Smooth muscle cell (in vitro differentiated cells): ENCODE data around the gene SPON1. TPM values are rescaled to one million over a fixed set of nuclear protein-coding genes. Genes with fewer than 3 reads are reported as not detected.
"Not testable (repeated sequence)": the region's sequence is repeated elsewhere in the genome, so short reads cannot be mapped to it uniquely, and the experiment has no call there.

ENCODE experiments used
- DNase-seq: peaks from one replicate; lab custom pipeline; 2025; ENCODE audit not compliant: unreplicated experiment; lab: John Stamatoyannopoulos, UW
- H2AFZ ChIP-seq: fragments of 200-600 bp; sonication (generic); 2 replicates; pipeline ENCODE4 v1.6.0; 2016; ENCODE audit warnings: antibody characterized with exemption, low read depth, mild to moderate bottlenecking
- H3F3A ChIP-seq: fragments of 200-600 bp; sonication (generic); 2 replicates; pipeline ENCODE4 v1.6.0; 2017; ENCODE audit warnings: antibody characterized with exemption, low read depth
- H3K27ac ChIP-seq: fragments of 200-600 bp; sonication (generic); 2 replicates; pipeline ENCODE4 v1.5.1; 2016; ENCODE audit warnings: low read depth, mild to moderate bottlenecking
- H3K27me3 ChIP-seq: fragments of 200-600 bp; sonication (generic); 2 replicates; pipeline ENCODE4 v1.6.1; 2016; ENCODE audit warnings: low read depth, mild to moderate bottlenecking
- H3K36me3 ChIP-seq: fragments of 200-600 bp; sonication (generic); 2 replicates; pipeline ENCODE4 v1.5.1; 2016; ENCODE audit warnings: low read depth
- H3K4me1 ChIP-seq: fragments of 200-600 bp; sonication (generic); 2 replicates; pipeline ENCODE4 v1.5.1; 2016; ENCODE audit warnings: low read depth
- H3K4me2 ChIP-seq: fragments of 200-600 bp; sonication (generic); 2 replicates; pipeline ENCODE4 v1.6.0; 2016; ENCODE audit warnings: mild to moderate bottlenecking
- H3K4me3 ChIP-seq: fragments of 200-600 bp; sonication (generic); 2 replicates; pipeline ENCODE4 v1.5.1; 2016; ENCODE audit warnings: mild to moderate bottlenecking
- H3K79me2 ChIP-seq: fragments of 200-600 bp; sonication (generic); 2 replicates; pipeline ENCODE4 v1.6.0; 2016; ENCODE audit warnings: low read depth, mild to moderate bottlenecking
- H3K9ac ChIP-seq: fragments of 200-600 bp; sonication (generic); 2 replicates; pipeline ENCODE4 v1.6.0; 2016; ENCODE audit warnings: low read depth
- H3K9me3 ChIP-seq: fragments of 200-600 bp; sonication (generic); replicated peaks from 2 replicates; pipeline ENCODE4 v1.5.1; 2016; ENCODE audit warnings: low read depth
- H4K20me1 ChIP-seq: fragments of 200-600 bp; sonication (generic); 2 replicates; pipeline ENCODE4 v1.6.0; 2016; ENCODE audit warnings: low read depth
- WGBS: methylation state at CpG from one replicate; pipeline ENCODE4 v1.1.7; 2016; ENCODE audit warnings: low lambda C conversion rate; 5-methylcytosine and 5-hydroxymethylcytosine counted together
- polyA plus RNA-seq: library from polyadenylated mRNA; unstranded; fragments of >200 nt; fragmentation: Nextera tagmentation; extraction: Ambion mirVana; gene quantifications from 2 replicates; pipeline ENCODE4 v1.2.1, GENCODE V29; 2016
- total RNA-seq: library from RNA; depleted of rRNA; stranded (reverse); fragments of >200 nt; gene quantifications from 2 replicates; pipeline ENCODE4 v1.2.3, GENCODE V29; 2014
- TF ChIP-seq, protein P1 (sequence below): fragments of 200-600 bp; sonication (generic); IDR thresholded peaks from 2 replicates; pipeline ENCODE4 v1.5.1; 2017; ENCODE audit warnings: borderline replicate concordance, mild to moderate bottlenecking, antibody characterized with exemption; ENCODE audit not compliant: insufficient read depth, poor library complexity, severe bottlenecking

SPON1 gene
- total and polyA plus RNA-seq, 2 experiments from 2014 or later = 38.0 to 40.6 TPM

GRCh38 chr11:13921545-13921944 lies 41.0 kb upstream of the SPON1 start:
- Histone ChIP-seq H3K4me1 (no peaks in the 10 kb centered on the region), H2AFZ (no peak overlapping the region), H3K27ac (no peak overlapping the region), H3K9ac (no peak overlapping the region), H3K4me3 (no peak overlapping the region), H3K27me3 (peaks cover 66% of the 10 kb centered on the region), H3K79me2 (no peaks in the 10 kb centered on the region), H4K20me1 (no peaks in the 10 kb centered on the region), H3K36me3 (no peaks in the 10 kb centered on the region), H3K9me3 (no peaks in the 10 kb centered on the region), H3F3A (no peaks in the 10 kb centered on the region), H3K4me2 (no peak overlapping the region)
- TF ChIP-seq, protein P1, sequence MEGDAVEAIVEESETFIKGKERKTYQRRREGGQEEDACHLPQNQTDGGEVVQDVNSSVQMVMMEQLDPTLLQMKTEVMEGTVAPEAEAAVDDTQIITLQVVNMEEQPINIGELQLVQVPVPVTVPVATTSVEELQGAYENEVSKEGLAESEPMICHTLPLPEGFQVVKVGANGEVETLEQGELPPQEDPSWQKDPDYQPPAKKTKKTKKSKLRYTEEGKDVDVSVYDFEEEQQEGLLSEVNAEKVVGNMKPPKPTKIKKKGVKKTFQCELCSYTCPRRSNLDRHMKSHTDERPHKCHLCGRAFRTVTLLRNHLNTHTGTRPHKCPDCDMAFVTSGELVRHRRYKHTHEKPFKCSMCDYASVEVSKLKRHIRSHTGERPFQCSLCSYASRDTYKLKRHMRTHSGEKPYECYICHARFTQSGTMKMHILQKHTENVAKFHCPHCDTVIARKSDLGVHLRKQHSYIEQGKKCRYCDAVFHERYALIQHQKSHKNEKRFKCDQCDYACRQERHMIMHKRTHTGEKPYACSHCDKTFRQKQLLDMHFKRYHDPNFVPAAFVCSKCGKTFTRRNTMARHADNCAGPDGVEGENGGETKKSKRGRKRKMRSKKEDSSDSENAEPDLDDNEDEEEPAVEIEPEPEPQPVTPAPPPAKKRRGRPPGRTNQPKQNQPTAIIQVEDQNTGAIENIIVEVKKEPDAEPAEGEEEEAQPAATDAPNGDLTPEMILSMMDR = no peak
- 89% methylated on average over 8 of the region's 8 CpGs for WGBS
- DNase-seq = no peak

GRCh38 chr11:13923182-13923581 lies 39.3 kb upstream of the SPON1 start:
- no peaks in the 10 kb centered on the region for H3K36me3 ChIP-seq
- no peak overlapping the region for H3K27ac ChIP-seq
- TF ChIP-seq, protein P1 = no peak
- H3K79me2 ChIP-seq = no peaks in the 10 kb centered on the region
- no peaks in the 10 kb centered on the region for H3F3A ChIP-seq
- no peak overlapping the region for H3K9ac ChIP-seq
- peaks cover 70% of the 10 kb centered on the region for H3K27me3 ChIP-seq
- DNase-seq = no peak
- H3K4me1 ChIP-seq = no peaks in the 10 kb centered on the region
- WGBS = 78% methylated on average over 1 of the region's 1 CpG
- no peaks in the 10 kb centered on the region for H3K9me3 ChIP-seq
- no peak overlapping the region for H2AFZ ChIP-seq
- H3K4me3 ChIP-seq = no peak overlapping the region
- H3K4me2 ChIP-seq = no peak overlapping the region
- no peaks in the 10 kb centered on the region for H4K20me1 ChIP-seq

DNA sequence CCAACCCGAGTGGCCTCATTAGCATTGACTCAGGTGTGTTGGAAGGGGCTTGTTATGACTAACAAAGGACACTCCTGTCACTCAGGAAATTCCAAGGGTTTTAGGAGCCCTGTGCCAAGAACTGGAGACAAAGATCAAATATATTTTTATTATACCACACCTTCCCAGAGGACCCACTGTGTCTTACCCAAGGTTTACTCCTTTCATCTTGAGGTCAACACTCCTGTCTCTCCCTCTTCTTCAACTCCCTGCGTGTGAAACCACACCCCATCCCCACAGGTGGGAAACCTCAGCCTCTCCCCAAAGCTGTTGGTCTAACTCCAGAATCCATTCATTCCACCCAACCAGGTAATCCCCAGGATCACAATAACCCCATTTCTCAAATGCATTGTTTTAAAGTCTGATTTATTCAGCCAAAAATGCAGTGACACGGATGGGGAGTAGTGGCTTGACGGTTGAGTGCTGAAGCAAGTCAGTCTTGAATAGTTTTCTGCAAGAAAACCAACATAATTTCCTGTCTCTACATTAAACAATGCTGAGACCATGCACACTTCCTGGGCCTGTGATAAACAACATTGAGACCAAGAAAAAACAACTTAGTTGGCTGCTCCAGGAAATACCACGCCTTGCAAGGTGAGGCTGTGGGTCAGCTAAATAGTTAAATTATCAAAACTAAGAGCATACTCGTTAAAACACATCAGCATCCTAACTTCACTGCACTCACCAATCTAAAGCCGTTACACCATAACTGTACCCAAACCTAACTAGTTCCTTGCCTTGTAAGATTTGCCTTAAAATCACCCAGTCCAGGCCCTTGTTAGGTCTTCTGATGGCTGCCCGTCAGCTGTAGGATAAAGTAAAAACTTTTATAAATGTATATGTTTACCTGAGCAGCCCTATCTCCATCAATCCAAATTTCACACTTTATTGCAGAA lies 38.5 kb upstream of the SPON1 start:
- Histone ChIP-seq H3K4me1 (no peaks in the 10 kb centered on the region), H3F3A (no peaks in the 10 kb centered on the region), H3K4me3 (no peak overlapping the region), H3K79me2 (no peaks in the 10 kb centered on the region), H3K9ac (no peak overlapping the region), H3K27me3 (peaks cover 62% of the 10 kb centered on the region), H3K27ac (no peak overlapping the region), H4K20me1 (no peaks in the 10 kb centered on the region), H3K4me2 (no peak overlapping the region), H3K9me3 (no peaks in the 10 kb centered on the region), H3K36me3 (no peaks in the 10 kb centered on the region), H2AFZ (no peak overlapping the region)
- TF ChIP-seq, protein P1 = no peak
- 76% methylated on average over 8 of the region's 8 CpGs for WGBS
- DNase-seq = no peak

GRCh38 chr11:13924801-13925327 lies 37.7 kb upstream of the SPON1 start:
- Histone ChIP-seq H3K27me3 (peaks cover 53% of the 10 kb centered on the region), H3K27ac (no peak overlapping the region), H3F3A (no peaks in the 10 kb centered on the region), H3K79me2 (no peaks in the 10 kb centered on the region), H3K36me3 (no peaks in the 10 kb centered on the region), H2AFZ (no peak overlapping the region), H3K4me3 (no peak overlapping the region), H3K4me2 (no peak overlapping the region), H3K9ac (no peak overlapping the region), H3K4me1 (no peaks in the 10 kb centered on the region), H4K20me1 (no peaks in the 10 kb centered on the region), H3K9me3 (no peaks in the 10 kb centered on the region)
- TF ChIP-seq, protein P1 = no peak
- DNase-seq = no peak
- WGBS = 65% methylated on average over 2 of the region's 2 CpGs

DNA sequence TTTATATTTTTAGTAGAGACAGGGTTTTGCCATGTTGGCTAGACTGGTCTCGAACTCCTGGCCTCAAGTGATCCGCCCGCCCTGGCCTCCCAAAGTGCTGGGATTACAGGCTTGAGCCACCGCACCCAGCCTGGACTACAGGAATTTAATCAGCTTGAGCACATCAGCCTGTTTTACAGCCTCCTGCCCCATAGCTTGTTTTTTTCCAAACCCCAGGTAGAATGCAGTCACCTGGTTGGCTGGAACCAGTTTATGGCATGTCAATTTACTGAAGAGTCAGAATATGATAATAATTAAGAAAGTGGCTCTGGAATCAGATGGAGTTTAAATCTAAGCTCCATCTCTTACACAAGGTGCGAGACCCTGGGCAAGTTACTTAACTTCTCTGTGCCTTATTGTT lies 36.2 kb upstream of the SPON1 start:
- peaks cover 49% of the 10 kb centered on the region for H3K27me3 ChIP-seq
- H3K27ac ChIP-seq, H3K79me2 ChIP-seq, H3K9me3 ChIP-seq, H3K9ac ChIP-seq, H3K36me3 ChIP-seq, H3K4me3 ChIP-seq, H3K4me2 ChIP-seq, H4K20me1 ChIP-seq, H2AFZ ChIP-seq, H3F3A ChIP-seq, DNase-seq, H3K4me1 ChIP-seq: not testable (repeated sequence)
- WGBS = 86% methylated on average over 5 of the region's 5 CpGs
